Right ventricle myocardium superior (tissue), 1 donor: Measurements from ENCODE around the gene EPHB1. TPM values are rescaled to one million over a fixed set of nuclear protein-coding genes. Genes with fewer than 3 reads are reported as not detected.
"Not testable (repeated sequence)": the region's sequence is repeated elsewhere in the genome, so short reads cannot be mapped to it uniquely, and the experiment has no call there.

Experiments used
- ATAC-seq: fragments of 200-7000 bp; cut with Tn5 transposase; one replicate; pipeline ENCODE4 v1.9.1; 2020; ENCODE audit warnings: mild to moderate bottlenecking; ENCODE audit not compliant: poor library complexity
- DNase-seq: peaks from one replicate; pipeline ENCODE4 v3.0.0-alpha.2; 2020
- intact Hi-C: fragments of 100-400 bp; cut with DNase I; formaldehyde crosslinking; loops from one replicate; pipeline ENCODE4 v1.11.2; 2022
- total RNA-seq: library from RNA; stranded (reverse); fragmentation: NEBNext Ultra II Directional; extraction: Animal tissue kit (Norgen Biotek cat#: 25700); gene quantifications from one replicate; pipeline ENCODE4 v1.2.1, GENCODE V29; 2021
- donor health status: DM: no; HTN: yes; CAD: no; lungs with severe emphysema.

The EPHB1 gene
- total RNA-seq, 1 donor from 2014 or later, result 1.1 TPM

DNA sequence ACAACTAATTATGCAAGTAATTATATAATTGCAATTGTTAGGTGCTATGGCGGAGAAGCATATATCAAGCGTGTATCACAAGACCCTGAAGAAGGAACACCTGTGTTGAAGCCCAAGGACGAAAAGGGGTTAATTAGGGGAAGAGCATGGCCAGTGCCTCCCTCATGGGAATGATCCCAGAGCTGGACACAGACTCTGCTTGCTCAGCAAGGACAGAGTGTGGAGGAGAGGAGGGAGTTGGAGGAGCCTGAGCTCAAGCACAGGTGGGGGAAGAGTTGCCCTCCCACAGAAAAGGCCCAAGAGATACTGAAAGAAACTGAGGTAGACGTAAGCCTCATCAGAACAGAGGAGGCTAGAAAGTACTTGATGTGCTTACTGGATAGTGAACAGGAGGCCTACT lies 423.7 kb downstream of the EPHB1 start:
- intact Hi-C loops, result no loop called here
- DNase-seq (no peak), ATAC-seq (no peak)

DNA sequence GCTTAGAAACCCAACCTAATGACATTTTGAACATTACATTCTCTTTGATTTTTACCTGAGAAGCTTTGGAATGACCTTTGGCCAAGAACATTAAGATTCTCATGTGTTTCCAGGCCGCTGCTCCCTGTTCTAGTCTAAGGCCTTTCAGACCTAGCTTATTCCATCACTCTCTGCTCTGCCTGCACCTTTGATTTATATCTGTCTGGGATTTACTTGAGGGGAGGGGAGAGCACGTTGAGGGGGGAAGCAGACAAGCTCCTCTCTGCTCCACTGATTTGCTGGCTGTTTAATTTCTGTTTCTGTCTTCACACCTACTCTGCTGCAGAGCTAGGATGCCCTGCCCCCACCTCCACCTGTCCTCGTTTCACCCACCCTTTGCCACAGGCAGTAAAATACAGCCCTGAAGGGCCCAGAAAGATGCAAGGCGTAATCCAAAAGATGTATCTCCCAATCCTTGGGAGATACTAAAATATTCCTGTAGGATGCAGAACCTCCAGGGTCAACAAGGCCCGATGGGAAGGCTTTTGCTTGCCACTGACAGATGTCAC lies 429.8 kb downstream of the EPHB1 start:
- ATAC-seq, result no peak
- intact Hi-C loops, result no loop called here
- DNase-seq, result no peak

DNA sequence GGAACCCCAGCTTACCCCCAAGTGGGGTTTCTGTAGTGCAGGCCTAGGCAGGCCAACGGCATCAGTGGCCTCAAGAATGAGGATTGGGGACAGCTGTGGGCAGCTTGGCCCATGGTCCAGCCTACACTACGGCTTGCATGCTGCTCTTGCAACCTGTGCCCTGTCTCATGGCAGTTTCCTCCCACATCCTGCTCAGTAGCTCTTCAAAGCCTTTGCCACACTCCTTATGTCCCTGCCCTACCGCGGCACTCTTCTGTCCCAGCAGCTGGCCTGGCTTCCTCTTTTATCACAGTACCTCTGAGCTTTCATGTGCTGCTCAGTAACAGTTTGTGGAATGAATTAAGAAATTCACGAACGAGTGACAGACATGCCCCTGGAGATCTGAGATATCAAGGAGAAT lies 431.0 kb downstream of the EPHB1 start:
- DNase-seq (peak; percentile 53), ATAC-seq (no peak)
- intact Hi-C loops, result no loop called here

DNA sequence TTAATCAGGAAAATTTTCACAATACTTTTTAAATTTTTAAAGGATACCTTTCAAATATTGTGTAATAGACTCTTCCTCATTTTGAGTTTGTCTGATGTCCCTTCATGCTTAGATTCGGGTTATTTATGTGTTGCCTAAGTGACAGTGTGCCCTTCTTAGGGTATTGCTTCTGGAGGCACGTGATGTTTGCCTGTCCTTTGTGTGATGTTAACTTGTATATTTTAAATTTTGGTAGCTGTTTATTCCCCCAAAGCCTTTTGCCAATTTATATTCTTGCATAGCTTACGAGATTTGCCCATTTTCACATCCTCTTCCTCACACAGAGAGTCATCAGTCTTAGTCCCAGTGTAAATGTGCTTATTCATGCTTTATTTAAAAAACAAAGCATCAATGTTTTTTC lies 433.1 kb downstream of the EPHB1 start:
- ATAC-seq, result peak; percentile 51
- no peak for DNase-seq
- intact Hi-C loops, result no loop called here

DNA sequence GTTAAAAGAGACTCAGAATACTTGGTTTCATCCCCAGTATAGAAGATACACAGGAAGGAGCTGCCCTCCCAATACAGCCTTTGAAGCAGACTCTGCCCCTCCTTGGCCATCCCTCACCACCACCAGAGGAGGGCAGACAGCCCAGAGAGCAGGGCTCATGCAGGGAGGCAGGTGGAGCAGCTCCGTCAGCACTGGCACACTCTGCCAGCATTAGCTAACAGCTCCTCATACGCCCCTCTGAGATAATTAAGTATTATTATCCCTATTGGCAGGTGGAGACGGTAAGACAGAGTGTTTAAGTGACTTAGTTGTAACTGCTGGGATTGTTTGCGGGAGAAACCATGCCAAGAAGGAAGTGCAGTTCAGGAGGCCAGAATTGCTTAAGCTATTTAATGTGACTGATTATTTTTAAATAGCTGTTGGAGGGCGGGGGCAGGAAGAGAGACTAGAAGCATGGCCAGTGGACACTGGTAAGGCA lies 434.0 kb downstream of the EPHB1 start:
- peak; percentile 84 for ATAC-seq
- intact Hi-C loops, result no loop called here
- DNase-seq, result peak; percentile 50

DNA sequence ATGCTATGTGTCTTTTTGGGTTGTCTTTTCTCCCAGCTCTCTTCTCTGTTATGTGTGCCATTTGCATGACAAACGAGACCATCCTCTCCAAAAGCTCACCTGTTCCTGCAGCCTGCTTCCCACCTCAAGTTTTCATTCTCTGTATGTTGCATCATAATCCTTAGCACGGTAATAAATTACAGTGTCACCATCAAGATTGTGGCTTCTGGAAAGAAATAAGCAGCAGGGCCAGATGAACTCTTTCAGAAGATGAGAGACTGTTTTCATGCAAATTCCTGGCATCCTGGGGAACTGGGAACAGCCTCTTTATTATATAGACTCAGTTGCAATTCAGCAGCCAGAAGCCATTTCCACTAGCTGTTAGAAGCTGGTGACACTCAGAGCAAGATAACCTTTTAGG lies 436.7 kb downstream of the EPHB1 start:
- intact Hi-C loops, result no loop called here
- no peak for DNase-seq
- ATAC-seq, result no peak

DNA sequence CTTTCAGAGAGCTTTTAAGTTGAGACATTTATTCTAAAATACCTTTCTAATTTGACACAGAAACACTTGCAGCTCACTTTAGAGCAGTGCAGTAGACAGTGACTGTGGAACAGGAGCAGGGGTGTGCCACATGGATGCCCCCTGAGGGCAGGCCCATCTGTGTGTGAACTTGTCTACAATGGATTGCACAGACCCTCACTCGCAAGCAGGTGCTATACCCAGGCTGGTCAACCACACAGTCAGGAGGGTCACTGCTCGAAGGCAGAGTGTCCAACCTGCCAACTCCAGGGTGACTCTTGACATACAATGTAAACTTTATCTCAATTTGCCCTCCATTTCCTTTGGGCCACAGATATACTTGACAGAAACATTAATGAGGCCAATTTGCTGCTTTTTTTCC lies 437.2 kb downstream of the EPHB1 start:
- ATAC-seq, result no peak
- DNase-seq, result no peak
- intact Hi-C loops, result no loop called here

DNA sequence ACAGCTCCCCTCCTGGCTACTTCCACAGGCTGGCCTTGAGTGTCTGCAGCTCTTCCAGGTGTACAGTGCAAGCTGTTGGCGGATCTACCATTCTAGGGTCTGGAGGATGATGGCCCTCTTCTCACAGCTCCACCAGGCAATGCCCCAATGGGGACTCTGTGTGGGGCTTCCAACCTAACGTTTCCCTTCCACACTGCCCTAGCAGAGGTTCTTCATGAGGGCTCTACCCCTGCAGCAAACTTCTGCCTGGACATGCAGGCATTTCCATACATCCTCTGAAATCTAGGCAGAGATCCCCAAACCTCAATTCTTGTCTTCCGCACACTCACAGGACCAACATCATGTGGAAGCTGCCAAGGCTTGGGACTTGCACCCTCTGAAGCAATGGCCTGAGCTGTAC lies 438.4 kb downstream of the EPHB1 start:
- DNase-seq, ATAC-seq, intact Hi-C loops: not testable (repeated sequence)

DNA sequence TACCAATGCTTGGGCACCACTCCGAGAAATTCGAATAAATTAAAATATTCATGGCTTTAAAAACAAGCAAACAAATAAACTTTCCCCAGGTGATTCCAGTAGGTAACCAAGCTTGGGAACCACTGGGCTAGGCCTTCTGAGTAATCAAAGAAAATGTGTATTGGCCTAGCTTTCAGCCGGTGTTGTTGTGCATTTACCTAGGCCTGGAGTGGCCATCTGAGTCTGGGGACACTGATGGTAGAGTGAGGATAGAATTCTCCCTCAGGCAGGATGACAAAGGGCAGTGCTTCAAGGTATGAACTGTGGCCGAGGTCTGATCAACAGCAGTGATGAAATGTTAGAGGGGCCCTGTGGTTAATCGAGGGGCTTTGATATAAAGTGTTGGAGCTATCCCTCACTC lies 440.5 kb downstream of the EPHB1 start:
- DNase-seq (no peak), ATAC-seq (no peak)
- intact Hi-C loops, result no loop called here

DNA sequence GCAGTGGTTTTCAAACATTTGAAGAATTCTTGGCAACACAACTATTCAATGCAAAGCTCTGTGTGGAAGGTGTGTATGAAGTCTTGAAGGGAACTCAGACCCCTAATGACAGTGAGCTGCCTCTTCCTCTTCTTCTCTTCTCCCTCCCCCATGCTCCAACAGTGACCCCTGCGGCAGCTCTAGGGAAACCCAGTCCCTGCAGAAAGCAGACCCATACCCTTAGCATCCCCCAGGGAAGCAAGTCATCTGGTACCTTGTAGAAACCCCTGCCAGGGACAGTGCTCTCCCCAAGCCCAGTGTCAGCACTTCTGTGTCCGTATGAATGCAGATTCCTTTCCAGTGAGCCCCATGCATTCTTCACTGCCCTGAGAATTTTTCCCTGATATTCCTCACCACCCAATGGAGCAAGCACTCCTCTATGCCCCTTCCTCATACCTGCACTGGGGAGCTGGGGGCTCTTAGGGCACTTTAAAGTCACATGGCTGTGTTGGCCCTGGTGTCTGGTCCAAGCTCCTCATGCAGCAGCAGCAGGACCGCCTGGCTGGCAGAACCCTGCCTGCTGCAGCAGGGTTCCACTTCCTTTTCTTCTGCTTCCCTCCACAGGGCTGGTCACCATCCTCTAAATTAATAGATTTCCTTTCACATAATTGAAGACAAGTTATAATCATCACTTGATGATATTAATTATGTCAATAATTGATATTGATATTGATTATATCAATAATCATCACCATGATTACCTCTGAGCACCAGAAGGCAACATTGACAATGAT lies 442.5 kb downstream of the EPHB1 start:
- ATAC-seq, result no peak
- intact Hi-C loops, result no loop called here

DNA sequence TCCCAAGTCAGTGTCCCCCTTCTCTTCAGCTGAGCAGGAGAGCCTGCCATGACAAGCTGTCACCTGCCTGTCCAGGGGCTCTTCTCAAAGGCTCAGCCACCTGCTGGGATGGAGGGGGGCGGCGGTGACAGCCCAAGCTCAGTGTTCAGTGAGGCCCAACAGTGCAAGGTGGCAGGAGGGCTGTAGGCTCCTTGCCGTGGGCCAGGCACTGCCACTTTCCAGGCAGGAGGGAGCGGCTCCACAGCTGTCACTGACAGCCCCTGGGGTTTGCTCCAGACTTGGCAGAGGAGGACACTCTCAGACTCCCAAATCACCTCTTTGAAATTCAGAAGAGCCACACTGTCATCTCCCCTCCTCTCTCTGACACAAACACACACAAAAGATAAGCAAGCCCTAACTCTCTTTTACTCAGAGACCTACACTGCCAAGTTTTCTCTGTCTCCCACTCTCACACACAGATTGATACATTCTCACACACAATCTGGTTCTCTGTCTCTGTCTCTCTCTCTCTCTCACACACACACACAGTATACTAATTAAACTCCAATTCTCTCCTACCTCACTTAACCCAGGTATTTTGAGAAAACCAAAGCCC lies 443.3 kb downstream of the EPHB1 start:
- DNase-seq (no peak), ATAC-seq (no peak)
- intact Hi-C loops, result no loop called here

More for the DNA sequence above, 442.5 kb downstream of the EPHB1 start:
- no peak for DNase-seq

DNA sequence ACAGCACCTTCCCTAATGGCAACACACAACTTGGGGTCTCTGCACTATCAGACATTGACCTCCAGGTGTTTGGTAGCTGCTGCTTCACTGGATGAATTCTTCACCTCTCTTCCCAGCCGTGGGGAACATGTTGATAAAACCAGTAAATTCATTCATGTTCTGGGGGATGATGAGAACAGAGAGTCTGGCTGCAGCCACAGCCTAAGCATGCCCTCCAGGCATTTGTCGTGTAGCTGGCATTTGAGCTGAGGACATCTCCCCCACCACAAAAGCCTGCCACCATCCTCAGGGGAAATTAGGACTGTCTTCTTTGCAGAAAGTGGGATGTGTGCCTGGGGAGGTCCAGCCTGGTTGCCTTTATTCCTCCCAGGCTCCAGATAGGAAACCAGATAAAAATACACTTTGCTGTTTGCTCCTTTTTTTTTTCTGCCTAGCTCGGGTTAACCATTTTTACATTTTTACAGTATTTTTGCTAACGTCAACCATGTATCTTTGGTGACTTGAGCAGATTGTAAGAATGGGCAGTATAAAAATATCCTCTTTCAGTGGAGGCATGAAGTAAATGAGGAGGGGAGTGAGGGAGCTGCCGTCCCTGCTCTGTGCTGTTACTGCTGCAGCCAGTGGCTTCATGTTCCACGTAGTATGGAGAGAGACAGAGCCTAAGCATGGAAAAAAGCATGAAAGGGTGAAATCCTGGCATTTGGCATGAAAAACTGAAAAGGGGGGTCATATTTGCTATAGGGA lies 444.0 kb downstream of the EPHB1 start:
- intact Hi-C loops, result no loop called here
- DNase-seq, result no peak
- no peak for ATAC-seq

DNA sequence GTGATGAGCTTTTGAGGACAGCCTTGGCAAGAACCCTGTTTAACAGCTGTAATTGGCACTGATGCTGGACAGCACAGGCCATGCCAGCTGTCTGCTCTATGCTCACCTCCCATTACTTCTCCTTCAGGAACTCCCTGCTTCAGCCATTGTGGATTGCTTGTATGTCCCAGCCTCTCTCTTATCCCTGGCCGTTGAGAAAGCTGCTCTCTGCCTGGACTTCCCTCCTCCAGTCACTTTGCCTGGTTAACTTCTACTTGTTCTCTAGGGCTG lies 444.5 kb downstream of the EPHB1 start:
- no peak for ATAC-seq
- intact Hi-C loops, result no loop called here
- DNase-seq, result no peak

DNA sequence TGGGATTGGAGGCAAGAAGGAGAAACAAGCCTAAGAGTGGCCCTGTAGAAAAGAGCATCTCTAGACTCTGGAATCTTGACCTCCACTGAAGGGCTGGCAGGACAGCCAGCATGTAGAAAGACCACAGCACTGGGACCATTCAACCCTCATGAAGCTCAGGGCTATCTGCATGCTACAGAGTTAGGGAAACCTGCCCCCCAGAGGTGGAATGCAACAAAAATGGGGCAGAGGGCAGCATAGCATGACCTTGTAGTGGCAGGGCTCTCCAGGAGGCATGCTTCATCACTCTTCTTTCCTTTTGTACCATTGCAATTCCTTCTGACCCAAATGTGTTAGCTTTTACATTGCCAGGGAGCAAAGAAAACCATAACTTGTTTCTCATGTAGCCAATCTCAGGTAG lies 445.4 kb downstream of the EPHB1 start:
- no peak for ATAC-seq
- intact Hi-C loops, result loop anchor here (10.0 kb wide), 1 partner anchor 446 kb away; the partner anchor contains the start of gene EPHB1

DNA sequence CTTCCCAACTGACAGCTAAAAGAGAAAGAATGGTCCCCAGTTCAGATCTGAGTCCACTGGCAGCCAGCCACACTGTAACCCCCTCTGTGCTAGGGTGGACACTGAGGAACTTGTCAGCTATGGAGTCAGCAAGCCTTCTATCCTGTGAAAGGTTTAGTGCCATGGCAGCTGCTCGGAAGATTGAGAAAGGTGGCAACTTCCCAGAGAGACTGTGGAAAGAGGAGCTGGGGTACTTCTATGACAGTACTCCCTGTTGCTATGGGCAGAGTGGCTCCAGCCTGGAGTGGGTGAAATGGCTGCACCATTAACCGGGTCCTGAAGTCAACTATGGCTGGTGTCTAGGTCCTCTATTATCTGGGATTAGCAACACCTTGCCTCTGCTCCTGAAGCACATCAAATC lies 447.2 kb downstream of the EPHB1 start:
- ATAC-seq, result no peak
- intact Hi-C loops, result loop anchor here (10.0 kb wide), 1 partner anchor 447 kb away; the partner anchor contains the start of gene EPHB1

More for the DNA sequence above, 445.4 kb downstream of the EPHB1 start:
- DNase-seq, result no peak

DNA sequence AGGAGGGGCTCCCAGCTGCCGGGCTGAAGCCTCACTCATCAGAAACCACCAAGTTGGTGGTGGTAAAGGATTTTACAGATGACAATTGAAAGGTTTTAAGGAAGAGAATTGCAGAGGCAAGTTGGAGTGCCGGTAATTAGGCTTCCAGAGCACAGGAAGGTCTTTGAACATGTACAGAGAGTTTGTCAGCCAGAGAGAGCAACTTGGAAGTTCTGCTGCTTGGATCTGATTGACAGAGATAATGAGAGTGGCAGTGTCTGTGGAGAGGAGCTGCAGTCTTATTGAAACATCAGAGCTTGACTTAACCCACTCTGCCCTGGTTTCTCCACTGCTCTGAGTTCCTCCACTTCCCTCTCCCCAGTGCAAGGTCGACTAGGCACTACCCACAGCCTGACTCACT lies 448.6 kb downstream of the EPHB1 start:
- ATAC-seq (no peak), DNase-seq (no peak)
- intact Hi-C loops, result loop anchor here (10.0 kb wide), 1 partner anchor 449 kb away; the partner anchor contains the start of gene EPHB1

More for the DNA sequence above, 447.2 kb downstream of the EPHB1 start:
- DNase-seq, result no peak

DNA sequence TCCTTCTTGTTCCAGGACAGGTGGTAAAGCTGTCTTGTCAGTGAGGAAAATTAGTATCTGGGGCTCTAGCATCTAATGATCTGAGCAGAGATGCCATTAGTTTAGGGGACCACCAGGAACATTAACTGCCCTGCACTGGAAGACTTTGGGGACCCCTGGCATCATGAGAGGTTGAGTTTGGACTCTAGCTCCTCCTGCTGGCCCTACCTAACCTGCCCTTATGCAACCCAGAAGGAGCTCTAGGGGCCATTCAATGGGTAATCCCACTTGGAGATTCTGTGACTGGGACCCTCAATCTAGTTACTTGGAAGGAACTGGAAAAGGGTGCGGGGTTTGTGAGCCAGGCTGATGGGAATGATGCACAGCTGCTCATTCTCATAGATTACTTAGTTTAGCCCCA lies 451.0 kb downstream of the EPHB1 start:
- intact Hi-C loops, result loop anchor here (10.0 kb wide), 1 partner anchor 451 kb away; the partner anchor contains the start of gene EPHB1
- DNase-seq (no peak), ATAC-seq (no peak)

DNA sequence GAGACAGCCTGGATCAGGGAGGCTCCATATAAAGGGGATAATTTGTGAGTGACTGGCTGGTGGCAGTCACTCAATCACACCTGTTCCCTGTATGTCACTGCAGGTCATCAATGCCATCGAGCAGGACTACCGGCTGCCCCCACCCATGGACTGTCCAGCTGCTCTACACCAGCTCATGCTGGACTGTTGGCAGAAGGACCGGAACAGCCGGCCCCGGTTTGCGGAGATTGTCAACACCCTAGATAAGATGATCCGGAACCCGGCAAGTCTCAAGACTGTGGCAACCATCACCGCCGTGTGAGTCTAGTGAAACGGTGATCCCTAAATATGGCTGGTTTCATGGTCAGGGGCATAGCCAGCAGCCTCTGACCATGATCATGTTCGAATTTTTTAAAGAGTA lies 453.2 kb downstream of the EPHB1 start:
- ATAC-seq (no peak), DNase-seq (no peak)
- intact Hi-C loops, result loop anchor here (10.0 kb wide), 1 partner anchor 453 kb away; the partner anchor contains the start of gene EPHB1

DNA sequence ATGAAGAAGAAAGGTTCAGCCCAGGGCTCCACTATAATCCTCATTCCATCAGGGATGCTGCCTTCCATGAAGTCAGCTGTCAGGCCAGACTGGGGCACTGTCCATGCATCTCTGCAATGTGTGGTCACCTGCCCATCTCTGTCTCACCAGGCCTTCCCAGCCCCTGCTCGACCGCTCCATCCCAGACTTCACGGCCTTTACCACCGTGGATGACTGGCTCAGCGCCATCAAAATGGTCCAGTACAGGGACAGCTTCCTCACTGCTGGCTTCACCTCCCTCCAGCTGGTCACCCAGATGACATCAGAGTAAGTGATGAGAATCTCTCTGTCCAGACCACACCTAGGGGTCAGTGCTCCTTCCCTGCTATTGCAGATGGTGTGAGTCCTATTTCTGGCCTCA lies 454.1 kb downstream of the EPHB1 start:
- intact Hi-C loops, result loop anchor here (10.0 kb wide), 1 partner anchor 454 kb away; the partner anchor contains the start of gene EPHB1
- DNase-seq (no peak), ATAC-seq (no peak)
